ENCODE measurements around the gene SMG6. TPM values are rescaled to one million over a fixed set of nuclear protein-coding genes. Genes with fewer than 3 reads are reported as not detected.

Gene SMG6
- 10 to 100 TPM; 24.9 to 29.3 (median 29.0) TPM for total RNA-seq

- TF ChIP-seq POLR2AphosphoS5 (IDR thresholded peaks at IDR 0.05) (peak in 2 of 3 donors; percentile 53 to 70), POLR2A (IDR thresholded peaks at IDR 0.05) (no peak)
- TF ChIP-seq, protein P1, sequence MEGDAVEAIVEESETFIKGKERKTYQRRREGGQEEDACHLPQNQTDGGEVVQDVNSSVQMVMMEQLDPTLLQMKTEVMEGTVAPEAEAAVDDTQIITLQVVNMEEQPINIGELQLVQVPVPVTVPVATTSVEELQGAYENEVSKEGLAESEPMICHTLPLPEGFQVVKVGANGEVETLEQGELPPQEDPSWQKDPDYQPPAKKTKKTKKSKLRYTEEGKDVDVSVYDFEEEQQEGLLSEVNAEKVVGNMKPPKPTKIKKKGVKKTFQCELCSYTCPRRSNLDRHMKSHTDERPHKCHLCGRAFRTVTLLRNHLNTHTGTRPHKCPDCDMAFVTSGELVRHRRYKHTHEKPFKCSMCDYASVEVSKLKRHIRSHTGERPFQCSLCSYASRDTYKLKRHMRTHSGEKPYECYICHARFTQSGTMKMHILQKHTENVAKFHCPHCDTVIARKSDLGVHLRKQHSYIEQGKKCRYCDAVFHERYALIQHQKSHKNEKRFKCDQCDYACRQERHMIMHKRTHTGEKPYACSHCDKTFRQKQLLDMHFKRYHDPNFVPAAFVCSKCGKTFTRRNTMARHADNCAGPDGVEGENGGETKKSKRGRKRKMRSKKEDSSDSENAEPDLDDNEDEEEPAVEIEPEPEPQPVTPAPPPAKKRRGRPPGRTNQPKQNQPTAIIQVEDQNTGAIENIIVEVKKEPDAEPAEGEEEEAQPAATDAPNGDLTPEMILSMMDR (IDR thresholded peaks at IDR 0.05) = no peak
- H3K9me3 ChIP-seq = no peaks in the 10 kb centered on the region
- H3K36me3 ChIP-seq = no peaks in the 10 kb centered on the region
- H3K27me3 ChIP-seq = no peaks in the 10 kb centered on the region
- no peaks in the 10 kb centered on the region for H3K4me1 ChIP-seq
- intact Hi-C loops (cut with DNase I; ENCODE audit: low total_unique reads) = no loop called here
- DNase-seq (ENCODE audit: low spot score in 2 of 2) = peak; percentile 86 to 88
- H3K27ac ChIP-seq = peak within 1 kb of the TSS; percentile 87 to 96
- H3K4me3 ChIP-seq = peak within 1 kb of the TSS; percentile 76 to 91 (median 90)
Measured at GRCh38 chr17:2303204-2304188, at the start of gene SMG6, which contains the start of gene SRR. Gene SMG6 (minus strand): TSS chr17:2303785. CDS start chr17:2303720, 65 bp downstream. Gene SRR (plus strand): TSS chr17:2303950. CDS start chr17:2315561, 11,611 bp downstream.

DNA sequence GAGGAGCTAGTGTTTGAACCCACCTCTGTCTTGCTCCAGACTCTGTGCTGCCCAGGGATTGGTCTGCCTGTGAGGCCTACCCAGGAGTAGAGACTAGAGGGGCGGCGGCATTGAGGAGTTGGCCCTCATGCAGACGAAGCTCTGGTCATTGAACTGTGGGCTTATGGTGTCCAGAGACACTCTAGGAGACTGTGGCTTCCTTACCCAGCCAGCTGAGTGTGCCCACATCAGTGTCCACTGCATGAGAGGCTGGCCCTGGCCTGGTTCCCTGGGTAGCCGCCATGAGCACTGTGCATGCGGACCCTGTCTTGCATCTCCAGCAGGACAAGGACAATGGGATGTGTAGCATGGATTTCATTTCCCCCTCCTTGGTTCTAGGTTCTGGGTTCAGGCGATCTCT, 47.7 kb upstream of the SMG6 start:
- Histone ChIP-seq H3K9me3 (no peaks in the 10 kb centered on the region), H3K27me3 (no peaks in the 10 kb centered on the region), H3K27ac (no peak overlapping the region), H3K4me1 (no peaks in the 10 kb centered on the region), H3K36me3 (no peaks in the 10 kb centered on the region), H3K4me3 (no peak overlapping the region)
- intact Hi-C loops (cut with DNase I; ENCODE audit: low total_unique reads) = no loop called here
- peak in 1 of 2 donors; percentile 50 for DNase-seq (ENCODE audit: low spot score in 2 of 2)
- TF ChIP-seq, protein P1 (IDR thresholded peaks at IDR 0.05) = no peak
- no peak for TF ChIP-seq POLR2A (IDR thresholded peaks at IDR 0.05)
- no peak for TF ChIP-seq POLR2AphosphoS5 (IDR thresholded peaks at IDR 0.05)

- peak overlapping the region; percentile 77 to 79 for H3K27ac ChIP-seq
- no peaks in the 10 kb centered on the region for H3K36me3 ChIP-seq
- TF ChIP-seq POLR2AphosphoS5 (IDR thresholded peaks at IDR 0.05) = peak in 2 of 3 donors; percentile 16 to 25
- TF ChIP-seq POLR2A (IDR thresholded peaks at IDR 0.05) = no peak
- no peaks in the 10 kb centered on the region for H3K9me3 ChIP-seq
- intact Hi-C loops (cut with DNase I; ENCODE audit: low total_unique reads) = no loop called here
- peak; percentile 83 to 85 for DNase-seq (ENCODE audit: low spot score in 2 of 2)
- H3K4me3 ChIP-seq = no peak overlapping the region
- H3K4me1 ChIP-seq = no peaks in the 10 kb centered on the region
- H3K27me3 ChIP-seq = no peaks in the 10 kb centered on the region
Measured at GRCh38 chr17:2347805-2348685, 44.5 kb upstream of the SMG6 start.

DNA sequence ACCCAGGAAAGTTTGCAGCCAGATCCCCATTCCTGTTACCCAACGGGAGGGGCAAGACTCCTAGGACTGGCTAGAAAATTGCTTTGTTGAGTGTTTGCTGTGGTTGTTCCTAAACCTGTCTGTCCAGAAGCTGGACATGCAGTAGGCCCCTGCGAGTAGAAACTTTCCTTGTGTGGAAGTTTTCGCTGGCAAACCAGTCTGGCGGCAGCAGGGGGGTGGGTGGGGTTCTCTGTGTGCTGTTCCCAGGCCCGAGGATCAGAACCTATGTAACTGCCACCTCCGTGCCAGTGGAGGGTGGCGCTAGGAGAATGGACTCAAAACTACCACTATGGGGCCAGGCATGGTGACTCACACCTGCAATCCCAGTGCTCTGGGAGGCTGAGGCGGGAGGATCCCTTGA, 42.9 kb upstream of the SMG6 start:
- Histone ChIP-seq H3K4me1 (no peaks in the 10 kb centered on the region), H3K9me3 (no peaks in the 10 kb centered on the region), H3K4me3 (no peak overlapping the region), H3K27me3 (no peaks in the 10 kb centered on the region), H3K36me3 (no peaks in the 10 kb centered on the region), H3K27ac (peak overlapping the region; percentile 79 to 83)
- TF ChIP-seq, protein P1 (IDR thresholded peaks at IDR 0.05) = no peak
- TF ChIP-seq POLR2A (IDR thresholded peaks at IDR 0.05) (no peak), POLR2AphosphoS5 (IDR thresholded peaks at IDR 0.05) (no peak)
- peak; percentile 51 to 71 for DNase-seq (ENCODE audit: low spot score in 2 of 2)
- intact Hi-C loops (cut with DNase I; ENCODE audit: low total_unique reads) = no loop called here

GRCh38 chr17:2344528-2344927, 40.9 kb upstream of the SMG6 start:
- intact Hi-C loops (cut with DNase I; ENCODE audit: low total_unique reads) = no loop called here
- Histone ChIP-seq H3K9me3 (no peaks in the 10 kb centered on the region), H3K27ac (peak overlapping the region; percentile 10 to 60), H3K27me3 (no peaks in the 10 kb centered on the region), H3K4me1 (no peaks in the 10 kb centered on the region), H3K36me3 (no peaks in the 10 kb centered on the region), H3K4me3 (no peak overlapping the region)
- TF ChIP-seq, protein P1 (IDR thresholded peaks at IDR 0.05) = no peak
- TF ChIP-seq POLR2A (IDR thresholded peaks at IDR 0.05) (no peak), POLR2AphosphoS5 (IDR thresholded peaks at IDR 0.05) (no peak)
- no peak for DNase-seq (ENCODE audit: low spot score in 2 of 2)
